ENCODE measurements around the gene COPS6. TPM values are rescaled to one million over a fixed set of nuclear protein-coding genes. Genes with fewer than 3 reads are reported as not detected.

COPS6 gene
- total RNA-seq, 1 donor from 2014 or later, result 114 TPM

DNA sequence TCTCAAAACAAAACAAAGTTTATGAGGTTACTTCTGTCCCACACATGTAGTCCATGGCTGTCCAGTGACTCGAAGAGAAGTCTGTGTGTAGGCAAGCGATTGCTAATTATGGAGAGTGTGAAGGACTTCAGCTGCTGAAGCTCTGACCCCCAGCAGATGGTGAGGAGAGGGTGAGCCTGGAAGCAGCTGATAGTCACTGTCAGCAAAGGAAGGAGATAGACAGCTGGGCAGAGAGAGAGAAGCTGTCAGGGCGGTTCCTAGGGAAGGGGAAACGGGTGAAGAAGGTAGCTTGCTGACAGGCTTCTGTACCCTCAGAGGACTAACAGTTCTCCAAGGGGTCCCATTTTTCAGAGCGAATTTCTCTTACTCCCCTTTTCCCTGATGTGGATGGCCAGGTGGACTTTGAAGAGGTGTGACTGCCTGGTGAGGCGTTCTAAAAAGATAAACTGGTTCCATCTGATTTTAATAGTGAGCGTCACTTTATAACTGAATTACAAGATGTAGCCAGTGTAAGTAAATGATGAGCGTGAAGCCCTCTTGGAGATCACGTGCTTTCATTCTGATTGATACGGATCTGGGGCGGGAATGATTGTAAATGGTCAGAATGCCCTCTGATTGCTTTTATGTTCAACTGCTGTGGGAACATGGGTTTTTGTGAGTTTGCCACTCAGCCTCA, 27.1 kb upstream of the COPS6 start:
- Histone ChIP-seq H3K27ac (replicated peaks) (no peak overlapping the region), H3K27me3 (ENCODE audit: low read depth) (no peaks in the 10 kb centered on the region), H3K36me3 (peaks cover 79% of the 10 kb centered on the region), H3K9me3 (replicated peaks) (no peaks in the 10 kb centered on the region), H3K4me1 (peaks cover 18% of the 10 kb centered on the region), H3K4me3 (no peak overlapping the region)
- no peak for DNase-seq
- TF ChIP-seq, protein P1, sequence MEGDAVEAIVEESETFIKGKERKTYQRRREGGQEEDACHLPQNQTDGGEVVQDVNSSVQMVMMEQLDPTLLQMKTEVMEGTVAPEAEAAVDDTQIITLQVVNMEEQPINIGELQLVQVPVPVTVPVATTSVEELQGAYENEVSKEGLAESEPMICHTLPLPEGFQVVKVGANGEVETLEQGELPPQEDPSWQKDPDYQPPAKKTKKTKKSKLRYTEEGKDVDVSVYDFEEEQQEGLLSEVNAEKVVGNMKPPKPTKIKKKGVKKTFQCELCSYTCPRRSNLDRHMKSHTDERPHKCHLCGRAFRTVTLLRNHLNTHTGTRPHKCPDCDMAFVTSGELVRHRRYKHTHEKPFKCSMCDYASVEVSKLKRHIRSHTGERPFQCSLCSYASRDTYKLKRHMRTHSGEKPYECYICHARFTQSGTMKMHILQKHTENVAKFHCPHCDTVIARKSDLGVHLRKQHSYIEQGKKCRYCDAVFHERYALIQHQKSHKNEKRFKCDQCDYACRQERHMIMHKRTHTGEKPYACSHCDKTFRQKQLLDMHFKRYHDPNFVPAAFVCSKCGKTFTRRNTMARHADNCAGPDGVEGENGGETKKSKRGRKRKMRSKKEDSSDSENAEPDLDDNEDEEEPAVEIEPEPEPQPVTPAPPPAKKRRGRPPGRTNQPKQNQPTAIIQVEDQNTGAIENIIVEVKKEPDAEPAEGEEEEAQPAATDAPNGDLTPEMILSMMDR (IDR thresholded peaks at IDR 0.05; ENCODE audit: borderline replicate concordance), result no peak
- intact Hi-C loops (cut with micrococcal nuclease), result no loop called here

DNA sequence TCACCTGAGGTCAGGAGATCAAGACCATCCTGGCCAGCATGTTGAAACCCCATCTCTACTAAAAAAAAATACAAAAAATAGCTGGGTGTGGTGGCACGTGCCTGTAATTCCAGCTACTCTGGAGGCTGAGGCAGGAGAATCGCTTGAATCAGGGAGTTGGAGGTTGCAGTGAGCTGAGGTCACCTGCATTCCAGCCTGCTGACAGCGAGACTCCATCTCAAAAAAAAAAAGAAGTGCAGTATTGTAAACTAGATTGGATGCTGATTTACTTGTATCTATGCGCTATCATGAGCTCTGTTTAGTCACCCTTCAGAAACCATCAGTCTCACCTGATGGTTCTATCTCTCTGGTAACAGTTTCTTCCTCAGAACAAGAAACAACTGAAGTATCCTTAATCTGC, 25.4 kb upstream of the COPS6 start:
- Histone ChIP-seq H3K36me3 (peaks cover 63% of the 10 kb centered on the region), H3K27ac (replicated peaks) (no peak overlapping the region), H3K9me3 (replicated peaks) (no peaks in the 10 kb centered on the region), H3K4me1 (peaks cover 20% of the 10 kb centered on the region), H3K4me3 (no peak overlapping the region), H3K27me3 (ENCODE audit: low read depth) (no peaks in the 10 kb centered on the region)
- intact Hi-C loops (cut with micrococcal nuclease), result no loop called here
- DNase-seq, result no peak
- TF ChIP-seq, protein P1 (IDR thresholded peaks at IDR 0.05; ENCODE audit: borderline replicate concordance), result no peak

DNA sequence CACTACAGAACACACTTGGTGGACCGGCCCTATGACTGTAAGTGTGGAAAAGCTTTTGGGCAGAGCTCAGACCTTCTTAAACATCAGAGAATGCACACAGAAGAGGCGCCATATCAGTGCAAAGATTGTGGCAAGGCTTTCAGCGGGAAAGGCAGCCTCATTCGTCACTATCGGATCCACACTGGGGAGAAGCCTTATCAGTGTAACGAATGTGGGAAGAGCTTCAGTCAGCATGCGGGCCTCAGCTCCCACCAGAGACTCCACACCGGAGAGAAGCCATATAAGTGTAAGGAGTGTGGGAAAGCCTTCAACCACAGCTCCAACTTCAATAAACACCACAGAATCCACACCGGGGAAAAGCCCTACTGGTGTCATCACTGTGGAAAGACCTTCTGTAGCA, 24.6 kb upstream of the COPS6 start:
- peaks cover 20% of the 10 kb centered on the region for H3K4me1 ChIP-seq
- intact Hi-C loops (cut with micrococcal nuclease), result no loop called here
- TF ChIP-seq, protein P1 (IDR thresholded peaks at IDR 0.05; ENCODE audit: borderline replicate concordance), result no peak
- H3K9me3 ChIP-seq (replicated peaks), result peaks cover 4% of the 10 kb centered on the region
- no peak for DNase-seq
- peaks cover 63% of the 10 kb centered on the region for H3K36me3 ChIP-seq
- H3K27me3 ChIP-seq (ENCODE audit: low read depth), result no peaks in the 10 kb centered on the region
- H3K27ac ChIP-seq (replicated peaks), result no peak overlapping the region
- H3K4me3 ChIP-seq, result no peak overlapping the region

DNA sequence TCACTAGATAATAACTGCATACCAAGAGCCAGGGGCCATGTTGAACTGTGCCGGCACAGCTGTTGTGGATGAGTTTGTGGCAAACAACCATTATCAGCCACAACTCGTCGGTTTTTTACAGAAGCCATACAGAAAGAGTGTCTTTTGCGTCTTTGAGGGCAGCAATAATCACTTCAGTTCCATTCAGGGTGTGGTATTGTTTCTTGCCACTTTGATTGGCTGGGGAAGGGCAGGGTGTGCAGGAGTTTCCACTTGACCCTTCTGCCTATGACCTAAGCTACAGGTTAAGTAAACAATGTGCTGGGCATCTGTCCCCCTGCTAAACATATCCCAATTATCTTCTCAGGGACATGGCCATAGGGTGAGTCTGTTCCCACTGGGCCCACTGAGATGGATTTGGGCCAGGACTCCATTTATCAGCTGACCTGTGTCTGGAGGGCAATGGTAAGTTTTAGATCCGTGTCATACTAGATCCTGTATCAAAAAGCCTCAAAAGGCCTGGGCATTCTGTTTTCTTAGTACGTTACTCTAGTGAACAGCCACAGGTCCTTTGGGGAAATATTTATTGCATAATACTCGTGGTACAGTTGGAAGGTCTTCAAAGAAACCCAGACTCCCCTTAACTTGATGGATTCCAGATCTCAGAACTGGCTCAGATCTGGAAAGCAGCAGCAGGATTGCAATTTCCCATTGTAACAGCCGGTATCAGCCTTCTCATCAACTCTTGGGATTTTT, 23.1 kb upstream of the COPS6 start:
- TF ChIP-seq, protein P1 (IDR thresholded peaks at IDR 0.05; ENCODE audit: borderline replicate concordance), result no peak
- H3K27ac ChIP-seq (replicated peaks), result peak overlapping the region; percentile 79
- H3K4me1 ChIP-seq, result peaks cover 20% of the 10 kb centered on the region

DNA sequence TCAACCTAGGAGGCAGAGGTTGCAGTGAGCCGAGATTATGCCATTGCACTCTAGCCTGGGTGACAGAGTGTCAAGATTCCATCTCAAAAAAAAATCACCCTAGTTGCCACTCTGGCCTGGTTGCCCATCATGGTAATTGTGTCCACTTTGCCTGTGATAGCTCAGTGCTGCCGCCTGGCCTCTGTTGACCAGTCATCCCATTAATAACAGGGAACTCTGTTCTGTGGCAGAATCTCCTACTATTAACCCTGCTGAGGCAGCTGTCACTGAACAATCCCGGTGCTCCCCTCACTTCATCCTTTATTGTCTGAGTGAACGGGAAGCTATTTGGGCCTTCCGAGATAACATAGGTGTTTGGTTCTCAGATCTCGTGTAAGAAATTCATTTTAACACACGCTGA, 21.8 kb upstream of the COPS6 start:
- H3K27ac ChIP-seq (replicated peaks), result no peak overlapping the region
- H3K4me1 ChIP-seq, result peaks cover 25% of the 10 kb centered on the region
- TF ChIP-seq, protein P1 (IDR thresholded peaks at IDR 0.05; ENCODE audit: borderline replicate concordance), result no peak
- H3K27me3 ChIP-seq (ENCODE audit: low read depth), result no peaks in the 10 kb centered on the region
- no peak for DNase-seq
- intact Hi-C loops (cut with micrococcal nuclease), result no loop called here
- peaks cover 64% of the 10 kb centered on the region for H3K36me3 ChIP-seq
- H3K9me3 ChIP-seq (replicated peaks), result peaks cover 32% of the 10 kb centered on the region
- H3K4me3 ChIP-seq, result no peak overlapping the region

More for the DNA sequence above, 23.1 kb upstream of the COPS6 start:
- no peaks in the 10 kb centered on the region for H3K27me3 ChIP-seq (ENCODE audit: low read depth)
- intact Hi-C loops (cut with micrococcal nuclease), result no loop called here
- peaks cover 19% of the 10 kb centered on the region for H3K9me3 ChIP-seq (replicated peaks)
- no peak overlapping the region for H3K4me3 ChIP-seq
- DNase-seq, result no peak
- peaks cover 63% of the 10 kb centered on the region for H3K36me3 ChIP-seq
